ENCODE data around the gene FHDC1.

The FHDC1 gene

GRCh38 chr4:152983774-152984411 is 47.8 kb downstream of the FHDC1 start:
- no peak for DNase-seq

- no peak for DNase-seq
These were observed 52.8 kb downstream of the FHDC1 start for GRCh38 chr4:152988721-152989553.

GRCh38 chr4:152989554-152989970 is 53.4 kb downstream of the FHDC1 start:
- no peak for DNase-seq

GRCh38 chr4:152990471-152991131 is 54.5 kb downstream of the FHDC1 start:
- no peak for DNase-seq

- DNase-seq, result no peak
These were observed 55.3 kb downstream of the FHDC1 start for GRCh38 chr4:152991398-152991797.

GRCh38 chr4:152992027-152992426 is 55.9 kb downstream of the FHDC1 start:
- no peak for DNase-seq

- DNase-seq, result no peak
These were observed 56.3 kb downstream of the FHDC1 start for GRCh38 chr4:152992466-152992865.

GRCh38 chr4:152994038-152994437 is 57.9 kb downstream of the FHDC1 start:
- no peak for DNase-seq

- no peak for DNase-seq
These were observed 60.0 kb downstream of the FHDC1 start for GRCh38 chr4:152996111-152996571.

GRCh38 chr4:152996672-152997071 is 60.5 kb downstream of the FHDC1 start:
- no peak for DNase-seq

- DNase-seq, result no peak
These were observed 61.2 kb downstream of the FHDC1 start for GRCh38 chr4:152997288-152997687.

- DNase-seq, result no peak
These were observed 61.8 kb downstream of the FHDC1 start for GRCh38 chr4:152997771-152998487.

- DNase-seq, result no peak
These were observed 62.7 kb downstream of the FHDC1 start for GRCh38 chr4:152998861-152999260.

GRCh38 chr4:152999346-153000075 is 63.4 kb downstream of the FHDC1 start:
- DNase-seq, result no peak

- DNase-seq, result no peak
These were observed 63.9 kb downstream of the FHDC1 start for GRCh38 chr4:153000076-153000420.

GRCh38 chr4:153001626-153002025 is 65.5 kb downstream of the FHDC1 start:
- no peak for DNase-seq

GRCh38 chr4:153002110-153002509 is 66.0 kb downstream of the FHDC1 start:
- DNase-seq, result no peak

GRCh38 chr4:153004081-153004850 is 68.1 kb downstream of the FHDC1 start:
- no peak for DNase-seq

- no peak for DNase-seq
These were observed 69.8 kb downstream of the FHDC1 start for GRCh38 chr4:153005899-153006381.

- DNase-seq, result no peak
These were observed 72.6 kb downstream of the FHDC1 start for GRCh38 chr4:153008578-153009199.

- no peak for DNase-seq
These were observed 74.0 kb downstream of the FHDC1 start for GRCh38 chr4:153010146-153010545.

Measured in NCI-H1105 treated with DMSO at 0.1 percent for 48 hours (cell line).